CD14-positive monocyte (primary cell): ENCODE measurements around the gene DGCR8. TPM values are rescaled to one million over a fixed set of nuclear protein-coding genes. Genes with fewer than 3 reads are reported as not detected.

ENCODE experiments used
- DNase-seq, 3 donors: peaks; one replicate each; pipeline ENCODE4 v3.0.0-alpha.2; 2011 to 2022
- H2AFZ ChIP-seq: 2 replicates; pipeline ENCODE4 v1.6.0; 2012; ENCODE audit warnings: mild to moderate bottlenecking, low read depth, low read length, inconsistent platforms; ENCODE audit not compliant: insufficient read depth, poor library complexity, severe bottlenecking
- H3K27ac ChIP-seq, 2 donors: 1 replicate in 1 of 2; 2 replicates in 1 of 2; pipeline ENCODE4 v1.5.1; 2012 to 2013; ENCODE audit warnings: low read length in 2 of 2, control low read depth in 1 of 2, inconsistent platforms in 1 of 2, low read depth in 1 of 2, mild to moderate bottlenecking in 1 of 2
- H3K27me3 ChIP-seq, 2 donors: one replicate each; pipeline versions ENCODE4 v1.6.0 to v1.6.1; 2011 to 2013; ENCODE audit warnings: low read length in 2 of 2; ENCODE audit not compliant: control insufficient read depth in 2 of 2, insufficient read depth in 2 of 2
- H3K36me3 ChIP-seq, 2 donors: replicated peaks in 1 of 2; 1 replicate in 1 of 2; 2 replicates in 1 of 2; pipeline versions ENCODE4 v1.5.1 to v1.6.1; 2012 to 2013; ENCODE audit warnings: low read length in 2 of 2, control low read depth in 1 of 2, inconsistent platforms in 1 of 2, mild to moderate bottlenecking in 1 of 2; ENCODE audit not compliant: insufficient read depth in 2 of 2, control insufficient read depth in 1 of 2
- H3K4me1 ChIP-seq, 2 donors: 1 replicate in 1 of 2; 2 replicates in 1 of 2; pipeline versions ENCODE4 v1.5.1 to v1.6.1; 2012 to 2013; ENCODE audit warnings: low read length in 2 of 2, control low read depth in 1 of 2, inconsistent platforms in 1 of 2, mild to moderate bottlenecking in 1 of 2, moderate library complexity in 1 of 2; ENCODE audit not compliant: insufficient read depth in 2 of 2, control insufficient read depth in 1 of 2
- H3K4me2 ChIP-seq: replicated peaks from 2 replicates; pipeline ENCODE3; 2012; ENCODE audit warnings: low read length, moderate library complexity, mild to moderate bottlenecking; ENCODE audit not compliant: poor library complexity, severe bottlenecking; ENCODE audit errors: extremely low read depth
- H3K4me3 ChIP-seq, 3 experiments: fragments of 200-600 bp in 1 of 3; sonication (generic) in 1 of 3; replicated peaks in 1 of 3; 1 replicate in 2 of 3; 2 replicates in 1 of 3; pipeline ENCODE4 v1.5.1; 2011 to 2013; ENCODE audit warnings: low read length in 3 of 3, mild to moderate bottlenecking in 3 of 3, control low read depth in 2 of 3, low read depth in 2 of 3, inconsistent platforms in 1 of 3, moderate library complexity in 1 of 3
- H3K79me2 ChIP-seq: 2 replicates; pipeline ENCODE4 v1.6.0; 2012; ENCODE audit warnings: mild to moderate bottlenecking, control low read depth, inconsistent platforms, low read length, moderate library complexity; ENCODE audit not compliant: insufficient read depth
- H3K9ac ChIP-seq: 2 replicates; pipeline ENCODE4 v1.6.0; 2017; ENCODE audit warnings: low read length, mild to moderate bottlenecking; ENCODE audit not compliant: insufficient read depth, poor library complexity, severe bottlenecking
- H3K9me3 ChIP-seq, 2 donors: replicated peaks in 1 of 2; 1 replicate in 1 of 2; 2 replicates in 1 of 2; pipeline versions ENCODE4 v1.5.1 to v1.6.1; 2012 to 2013; ENCODE audit warnings: low read length in 2 of 2, control low read depth in 1 of 2; ENCODE audit not compliant: control insufficient read depth in 1 of 2, insufficient read depth in 1 of 2
- H4K20me1 ChIP-seq: 2 replicates; pipeline ENCODE4 v1.6.0; 2012; ENCODE audit warnings: mild to moderate bottlenecking, low read length, control low read depth, moderate library complexity; ENCODE audit not compliant: insufficient read depth
- H3K27ac Mint-ChIP-seq, 7 donors: one replicate each; pipeline ENCODE4 v1.8.0; 2020; ENCODE audit warnings: mild to moderate bottlenecking in 7 of 7, mixed read lengths in 7 of 7, moderate library complexity in 6 of 7, inconsistent platforms in 2 of 7
- H3K27me3 Mint-ChIP-seq, 3 donors: one replicate each; pipeline ENCODE4 v1.8.0; 2021 to 2022; ENCODE audit warnings: low read depth in 3 of 3, mild to moderate bottlenecking in 3 of 3, mixed read lengths in 3 of 3, moderate library complexity in 3 of 3, inconsistent platforms in 1 of 3
- H3K36me3 Mint-ChIP-seq, 2 donors: one replicate each; pipeline ENCODE4 v1.8.0; 2020; ENCODE audit warnings: mixed read lengths in 2 of 2, inconsistent platforms in 1 of 2, mild to moderate bottlenecking in 1 of 2
- H3K4me1 Mint-ChIP-seq: one replicate; pipeline ENCODE4 v1.8.0; 2020; ENCODE audit warnings: mild to moderate bottlenecking, mixed read lengths
- H3K4me3 Mint-ChIP-seq, 2 donors: one replicate each; pipeline ENCODE4 v1.8.0; 2020; ENCODE audit warnings: mild to moderate bottlenecking in 2 of 2, mixed read lengths in 2 of 2, moderate library complexity in 1 of 2
- H3K9me3 Mint-ChIP-seq, 7 donors: one replicate each; pipeline ENCODE4 v1.8.0; 2020 to 2022; ENCODE audit warnings: mixed read lengths in 7 of 7, mild to moderate bottlenecking in 6 of 7, moderate library complexity in 6 of 7, inconsistent platforms in 2 of 7
- CTCF ChIP-seq: fragments of 200-600 bp; IDR thresholded peaks from one replicate; pipeline ENCODE4 v1.8.0; 2022; ENCODE audit warnings: antibody characterized with exemption, mild to moderate bottlenecking
- WGBS: methylation state at CpG from one replicate; pipeline ENCODE4 v1.1.5; 2013; ENCODE audit warnings: missing lambda C conversion rate; ENCODE audit not compliant: insufficient coverage; 5-methylcytosine and 5-hydroxymethylcytosine counted together
- intact Hi-C, 2 donors: fragments of 100-400 bp; cut with micrococcal nuclease; formaldehyde crosslinking; loops; one replicate each; pipeline versions ENCODE4 v1.15.0 to v1.15.1; 2023
- polyA plus RNA-seq, 3 donors: library from polyadenylated mRNA; depleted of rRNA in 1 of 3; unstranded in 2 of 3; stranded (reverse) in 1 of 3; fragments of 300-500 nt in 2 of 3; fragments of >200 nt in 1 of 3; fragmentation: Illumina TruSeq in 2 of 3; gene quantifications; 1 replicate in 2 of 3; 2 replicates in 1 of 3; pipeline ENCODE4 v1.2.3, GENCODE V29; 2012 to 2021

DGCR8 gene
- polyA plus RNA-seq, 3 donors, result 1.2 to 18.7 (median 1.4) TPM

GRCh38 chr22:20044495-20045151 lies 35.4 kb upstream of the DGCR8 start:
- peaks cover 76 to 96% of the 10 kb centered on the region in 2 donors for H3K36me3 Mint-ChIP-seq
- WGBS, result 100% methylated on average over 6 of the region's 10 CpGs
- peaks cover 11 to 15% of the 10 kb centered on the region in 2 donors for H3K9me3 ChIP-seq
- H3K4me1 ChIP-seq, result no peaks in the 10 kb centered on the region
- H2AFZ ChIP-seq, result no peak overlapping the region
- H3K9me3 Mint-ChIP-seq, result peaks cover 14 to 28% (median 19%) of the 10 kb centered on the region in 7 donors
- no peak overlapping the region for H3K27ac ChIP-seq
- no peaks in the 10 kb centered on the region for H3K27me3 Mint-ChIP-seq
- no peak for TF ChIP-seq CTCF
- H3K27me3 ChIP-seq, result no peaks in the 10 kb centered on the region
- intact Hi-C loops, result no loop called here
- H3K4me3 Mint-ChIP-seq, result no peak overlapping the region
- H3K4me3 ChIP-seq, result no peak overlapping the region
- peaks cover 8% of the 10 kb centered on the region for H3K79me2 ChIP-seq
- H3K9ac ChIP-seq, result no peak overlapping the region
- no peak for DNase-seq
- peaks cover 68% of the 10 kb centered on the region for H4K20me1 ChIP-seq
- no peak overlapping the region for H3K4me2 ChIP-seq
- H3K4me1 Mint-ChIP-seq, result no peaks in the 10 kb centered on the region
- H3K27ac Mint-ChIP-seq, result peak overlapping the region in 3 of 7 donors; percentile 15 to 35 (median 18)
- H3K36me3 ChIP-seq, result peaks cover 72 to 94% of the 10 kb centered on the region in 2 donors

GRCh38 chr22:20046730-20047129 lies 33.3 kb upstream of the DGCR8 start:
- H3K4me3 ChIP-seq, result no peak overlapping the region
- H3K4me2 ChIP-seq, result no peak overlapping the region
- intact Hi-C loops, result no loop called here

More at GRCh38 chr22:20046730-20047129, 33.3 kb upstream of the DGCR8 start:
- H3K9me3 Mint-ChIP-seq, result peaks cover 14 to 28% (median 19%) of the 10 kb centered on the region in 7 donors
- no peak overlapping the region for H3K4me3 Mint-ChIP-seq
- Histone ChIP-seq H2AFZ (no peak overlapping the region), H3K9me3 (peaks cover 11 to 15% of the 10 kb centered on the region in 2 donors), H3K9ac (no peak overlapping the region), H3K27me3 (no peaks in the 10 kb centered on the region), H3K4me1 (no peaks in the 10 kb centered on the region), H3K36me3 (peaks cover 69 to 85% of the 10 kb centered on the region in 2 donors), H4K20me1 (peaks cover 59% of the 10 kb centered on the region), H3K27ac (no peak overlapping the region), H3K79me2 (peaks cover 8% of the 10 kb centered on the region)
- no peaks in the 10 kb centered on the region for H3K4me1 Mint-ChIP-seq
- WGBS, result no CpG with 5 or more reads among the region's 4 CpGs
- DNase-seq, result no peak
- peaks cover 71 to 93% of the 10 kb centered on the region in 2 donors for H3K36me3 Mint-ChIP-seq
- H3K27ac Mint-ChIP-seq, result peak overlapping the region in 1 of 7 donors; percentile 58
- no peak for TF ChIP-seq CTCF
- no peaks in the 10 kb centered on the region for H3K27me3 Mint-ChIP-seq
